K562 (cell line): Measurements from ENCODE around the gene CCDC192. TPM values are rescaled to one million over a fixed set of nuclear protein-coding genes. Genes with fewer than 3 reads are reported as not detected.

Experiments used
- ATAC-seq: fragments of 200-7000 bp; cut with Tn5 transposase; 3 replicates; pipeline ENCODE4 v1.9.1; 2020; ENCODE audit warnings: moderate library complexity
- BruUV-seq: library from RNA; stranded (reverse); fragments of 400-500 nt; replicated peaks from 2 replicates; lab custom pipeline; 2021; lab: Mats Ljungman, UMichigan
- CTCF ChIA-PET: fragments of 300-600 bp; formaldehyde crosslinking; extraction: SDS; loops from one replicate; lab custom pipeline; 2021; ENCODE audit warnings: low intra/inter-chr PET ratio; lab: Yijun Ruan, JAX
- POLR2A ChIA-PET: fragments of 300-600, 350-650 bp; sonication (Branson Sonifier 250); formaldehyde crosslinking; extraction: SDS; loops from one replicate; lab custom pipeline; 2021; ENCODE audit warnings: antibody characterized with exemption, inconsistent platforms; lab: Yijun Ruan, JAX
- DNase-seq, 4 experiments: peaks; one replicate each; pipeline versions ENCODE4 v3.0.0 to v3.0.0-alpha.2; 2011 to 2018; ENCODE audit warnings: low spot score in 3 of 4, mixed read lengths in 3 of 4; ENCODE audit errors: extremely low read depth in 1 of 4
- FAIRE-seq: peaks from 2 replicates; lab custom pipeline; 2011; peaks lifted over from hg19 to GRCh38; lab: Jason Lieb, UNC
- H2AFZ ChIP-seq: 2 replicates; pipeline ENCODE4 v1.6.0; 2011; ENCODE audit warnings: low read depth, low read length, control low read depth, inconsistent platforms
- H3K27ac ChIP-seq: fragments of 200-600 bp; 3 replicates; pipeline ENCODE4 v1.8.0; 2011; ENCODE audit warnings: low read depth, mild to moderate bottlenecking, control low read depth, inconsistent platforms, low read length, moderate library complexity, mixed read lengths; ENCODE audit errors: extremely low read depth
- H3K27me3 ChIP-seq, 2 experiments: fragments of 300-600 bp in 1 of 2; 2 replicates in 1 of 2; 3 replicates in 1 of 2; pipeline versions ENCODE4 v1.6.0 to v1.8.0; 2011; ENCODE audit warnings: inconsistent platforms in 2 of 2, low read length in 2 of 2, mild to moderate bottlenecking in 1 of 2, mixed read lengths in 1 of 2, moderate library complexity in 1 of 2; ENCODE audit not compliant: control insufficient read depth in 2 of 2, insufficient read depth in 2 of 2
- H3K36me3 ChIP-seq: fragments of 300-600 bp; 3 replicates; pipeline ENCODE4 v1.8.0; 2011; ENCODE audit warnings: mild to moderate bottlenecking, low read length, inconsistent platforms; ENCODE audit not compliant: control insufficient read depth, insufficient read depth
- H3K4me1 ChIP-seq, 2 experiments: fragments of 200-600 bp in 1 of 2; replicated peaks in 1 of 2; 2 replicates in 1 of 2; 3 replicates in 1 of 2; pipeline versions ENCODE4 v1.5.1 to v1.8.0; 2011; ENCODE audit warnings: inconsistent platforms in 2 of 2, low read length in 2 of 2, mild to moderate bottlenecking in 1 of 2, mixed read lengths in 1 of 2, moderate library complexity in 1 of 2; ENCODE audit not compliant: control insufficient read depth in 2 of 2, insufficient read depth in 2 of 2
- H3K4me2 ChIP-seq: 2 replicates; pipeline ENCODE4 v1.6.1; 2011; ENCODE audit warnings: low read length, control low read depth, inconsistent platforms, mixed read lengths; ENCODE audit not compliant: insufficient read depth
- H3K4me3 ChIP-seq: fragments of 200-600 bp; sonication (generic), shearing (Covaris generic); 2 replicates; pipeline ENCODE4 v1.5.1; 2016; ENCODE audit warnings: control low read depth, inconsistent platforms
- H3K79me2 ChIP-seq: fragments of 200-600 bp; 3 replicates; pipeline ENCODE4 v1.8.0; 2011; ENCODE audit warnings: low read length, inconsistent platforms; ENCODE audit not compliant: control insufficient read depth, insufficient read depth
- H3K9ac ChIP-seq, 2 experiments: 2 replicates each; pipeline versions ENCODE4 v1.6.0 to v1.6.1; 2011; ENCODE audit warnings: low read depth in 2 of 2, low read length in 2 of 2, control low read depth in 1 of 2, inconsistent platforms in 1 of 2, mild to moderate bottlenecking in 1 of 2, mixed read lengths in 1 of 2; ENCODE audit not compliant: insufficient read depth in 1 of 2
- H3K9me1 ChIP-seq: one replicate; pipeline ENCODE4 v1.6.0; 2011; ENCODE audit warnings: inconsistent platforms, mild to moderate bottlenecking, low read length, moderate library complexity; ENCODE audit not compliant: control insufficient read depth, insufficient read depth
- H3K9me3 ChIP-seq: replicated peaks from 2 replicates; pipeline ENCODE4 v1.5.1; 2011; ENCODE audit warnings: low read depth, low read length, inconsistent platforms; ENCODE audit not compliant: control insufficient read depth, insufficient read depth
- H4K20me1 ChIP-seq: replicated peaks from 2 replicates; pipeline ENCODE4 v1.6.1; 2011; ENCODE audit warnings: low read length, inconsistent platforms, mixed read lengths; ENCODE audit not compliant: control insufficient read depth, insufficient read depth
- ATF3 ChIP-seq, 2 experiments: fragments of 450-650 bp in 1 of 2; sonication (generic) in 1 of 2; formaldehyde crosslinking in 1 of 2; IDR thresholded peaks in 1 of 2; conservative IDR thresholded peaks in 1 of 2; 2 replicates each; pipeline versions ENCODE4 v1.6.1 to v1.8.1; 2016 to 2023; ENCODE audit warnings: mild to moderate bottlenecking in 2 of 2, moderate library complexity in 2 of 2, inconsistent platforms in 1 of 2, missing genetic modification reagents in 1 of 2
- CEBPG ChIP-seq, 3 experiments: fragments of 200-800 bp in 1 of 3; sonication (Bioruptor generic) in 1 of 3; sonication (generic) in 1 of 3; formaldehyde crosslinking in 1 of 3; IDR thresholded peaks in 2 of 3; conservative IDR thresholded peaks in 1 of 3; 2 replicates each; pipeline versions ENCODE4 v1.6.1 to v1.8.0; 2016 to 2022; ENCODE audit warnings: missing compliant biosample characterization in 2 of 3, missing genetic modification characterization in 2 of 3, mild to moderate bottlenecking in 1 of 3, missing genetic modification reagents in 1 of 3
- ETS1 ChIP-seq: conservative IDR thresholded peaks from 2 replicates; pipeline ENCODE4 v1.6.1; 2011; ENCODE audit warnings: low read depth, mild to moderate bottlenecking, low read length; ENCODE audit not compliant: control insufficient read depth
- RBM14 ChIP-seq: fragments of 200-400 bp; formaldehyde crosslinking; IDR thresholded peaks from 2 replicates; pipeline ENCODE4 v1.6.1; 2018; ENCODE audit warnings: low read depth, mild to moderate bottlenecking, low read length, moderate library complexity, borderline replicate concordance; ENCODE audit not compliant: insufficient read depth
- RBM15 ChIP-seq: fragments of 200-400 bp; formaldehyde crosslinking; IDR thresholded peaks from 2 replicates; pipeline ENCODE4 v1.6.1; 2018; ENCODE audit warnings: mild to moderate bottlenecking, low read length, moderate library complexity; ENCODE audit not compliant: insufficient read depth
- WGBS: fragments of 100-300 bp; shearing (Covaris generic); methylation state at CpG from one replicate; pipeline ENCODE4 v1.1.6; 2016; ENCODE audit warnings: low coverage, mixed read lengths; ENCODE audit not compliant: insufficient coverage; ENCODE audit errors: missing lambda C conversion rate; 5-methylcytosine and 5-hydroxymethylcytosine counted together
- in situ Hi-C: fragments of 300-500 bp; cut with MboI; formaldehyde crosslinking; loops from 4 replicates; pipeline ENCODE4 v1.15.0; 2018; ENCODE audit warnings: inconsistent platforms, mixed read lengths
- intact Hi-C: fragments of 100-400 bp; cut with micrococcal nuclease; formaldehyde crosslinking; loops from 2 replicates; pipeline ENCODE4 v1.14.2; 2022
- polyA plus RNA-seq, 8 experiments: library from polyadenylated mRNA; depleted of rRNA in 4 of 8; stranded (reverse) in 5 of 8; unstranded in 3 of 8; fragments of >200 nt; fragmentation: Nextera tagmentation in 2 of 8; fragmentation: Illumina TruSeq in 1 of 8; extraction: Ambion mirVana in 2 of 8; extraction: Trizol in 1 of 8; gene quantifications; 2 replicates each; pipeline versions ENCODE4 v1.2.1 to v1.2.3, GENCODE V29; 2011 to 2014; ENCODE audit warnings: inconsistent platforms in 1 of 8, missing spikeins in 1 of 8
- total RNA-seq, 7 experiments: library from RNA; depleted of rRNA in 6 of 7; stranded (reverse); fragments of >200 nt in 6 of 7; fragmentation: Illumina TruSeq in 2 of 7; extraction: Trizol in 2 of 7; gene quantifications; 2 replicates each; pipeline versions ENCODE4 v1.2.1 to v1.2.3, GENCODE V29; 2011 to 2021; ENCODE audit warnings: low replicate concordance in 1 of 7

CCDC192 gene
- total and polyA plus RNA-seq, 9 of the 15 experiments (the other 6 are each of a cell fraction or from before 2014, with no cell fraction given), result 0.21 to 0.66 (median 0.38) TPM; not detected in 2

GRCh38 chr5:127938746-127939145, 235.6 kb downstream of the CCDC192 start (continued):
- TF ChIP-seq RBM14 (no peak), RBM15 (no peak)

- Histone ChIP-seq H3K9ac (no peak overlapping the region), H3K4me3 (no peak overlapping the region), H3K27ac (no peak overlapping the region), H3K27me3 (peaks cover 0 to 5% of the 10 kb centered on the region in 2 experiments; a peak in 1 of 5 replicates), H3K4me2 (no peak overlapping the region), H2AFZ (no peak overlapping the region), H3K4me1 (no peaks in the 10 kb centered on the region), H3K36me3 (no peaks in the 10 kb centered on the region), H3K79me2 (no peaks in the 10 kb centered on the region), H4K20me1 (no peaks in the 10 kb centered on the region), H3K9me1 (no peaks in the 10 kb centered on the region), H3K9me3 (no peaks in the 10 kb centered on the region)
- FAIRE-seq, result no peak
- intact Hi-C loops (no loop called here), in situ Hi-C loops (no loop called here)
- POLR2A ChIA-PET, result no interaction called here
- CTCF ChIA-PET, result no interaction called here
- no peak for ATAC-seq
- 0% methylated on average over 1 of the region's 1 CpG for WGBS
- no peak for DNase-seq
- TF ChIP-seq ATF3 (IDR thresholded peaks at IDR 0.05) (peak; percentile 57), ATF3 (CRISPR knock-in tag; conservative IDR thresholded peaks at IDR 0.05) (no peak), ETS1 (no peak), CEBPG (CRISPR knock-in tag; IDR thresholded peaks at IDR 0.05) (no peak), CEBPG (tag; conservative IDR thresholded peaks at IDR 0.05 in 1 of 2, IDR thresholded peaks at IDR 0.05 in 1 of 2) (peak; percentile 19 to 69; a peak in 2 of 4 replicates)
- BruUV-seq, result no TSS peak
Measured at GRCh38 chr5:127940854-127941253, 237.7 kb downstream of the CCDC192 start.
